C4-2B (cell line): ENCODE results near the gene LRP10.

Source experiments
- H3K27ac ChIP-seq: fragments of 450-650 bp; 2 replicates; pipeline ENCODE4 v1.5.1; 2017
- ZFX ChIP-seq: fragments of 450-650 bp; IDR thresholded peaks from 2 replicates; pipeline ENCODE4 v1.6.1; 2017
- TF ChIP-seq, protein P1 (sequence below): fragments of 450-650 bp; conservative IDR thresholded peaks from 2 replicates; pipeline ENCODE4 v1.5.1; 2017; ENCODE audit warnings: mild to moderate bottlenecking

LRP10 gene

DNA sequence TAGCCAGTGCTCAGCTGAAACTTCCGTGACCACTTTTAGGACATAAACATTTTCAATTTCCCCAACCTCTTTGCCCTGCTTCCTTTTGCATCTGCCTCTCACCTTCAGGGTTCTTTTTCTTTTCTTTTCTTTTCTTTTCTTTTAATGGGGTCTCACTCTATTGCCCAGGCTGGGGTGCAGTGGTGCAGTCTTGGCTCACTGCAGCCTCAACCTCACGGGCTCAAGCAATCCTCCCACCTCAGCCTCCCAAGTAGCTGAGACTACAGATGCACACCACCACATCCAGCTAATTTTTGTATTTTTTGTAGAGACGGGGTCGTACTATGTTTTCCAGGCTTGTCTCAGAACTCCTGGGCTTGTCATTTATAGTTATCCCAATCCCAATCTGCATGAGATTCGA lies 4.7 kb upstream of the LRP10 start:
- no peak overlapping the region for H3K27ac ChIP-seq
- no peak for TF ChIP-seq ZFX
- TF ChIP-seq, protein P1, sequence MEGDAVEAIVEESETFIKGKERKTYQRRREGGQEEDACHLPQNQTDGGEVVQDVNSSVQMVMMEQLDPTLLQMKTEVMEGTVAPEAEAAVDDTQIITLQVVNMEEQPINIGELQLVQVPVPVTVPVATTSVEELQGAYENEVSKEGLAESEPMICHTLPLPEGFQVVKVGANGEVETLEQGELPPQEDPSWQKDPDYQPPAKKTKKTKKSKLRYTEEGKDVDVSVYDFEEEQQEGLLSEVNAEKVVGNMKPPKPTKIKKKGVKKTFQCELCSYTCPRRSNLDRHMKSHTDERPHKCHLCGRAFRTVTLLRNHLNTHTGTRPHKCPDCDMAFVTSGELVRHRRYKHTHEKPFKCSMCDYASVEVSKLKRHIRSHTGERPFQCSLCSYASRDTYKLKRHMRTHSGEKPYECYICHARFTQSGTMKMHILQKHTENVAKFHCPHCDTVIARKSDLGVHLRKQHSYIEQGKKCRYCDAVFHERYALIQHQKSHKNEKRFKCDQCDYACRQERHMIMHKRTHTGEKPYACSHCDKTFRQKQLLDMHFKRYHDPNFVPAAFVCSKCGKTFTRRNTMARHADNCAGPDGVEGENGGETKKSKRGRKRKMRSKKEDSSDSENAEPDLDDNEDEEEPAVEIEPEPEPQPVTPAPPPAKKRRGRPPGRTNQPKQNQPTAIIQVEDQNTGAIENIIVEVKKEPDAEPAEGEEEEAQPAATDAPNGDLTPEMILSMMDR: no peak

DNA sequence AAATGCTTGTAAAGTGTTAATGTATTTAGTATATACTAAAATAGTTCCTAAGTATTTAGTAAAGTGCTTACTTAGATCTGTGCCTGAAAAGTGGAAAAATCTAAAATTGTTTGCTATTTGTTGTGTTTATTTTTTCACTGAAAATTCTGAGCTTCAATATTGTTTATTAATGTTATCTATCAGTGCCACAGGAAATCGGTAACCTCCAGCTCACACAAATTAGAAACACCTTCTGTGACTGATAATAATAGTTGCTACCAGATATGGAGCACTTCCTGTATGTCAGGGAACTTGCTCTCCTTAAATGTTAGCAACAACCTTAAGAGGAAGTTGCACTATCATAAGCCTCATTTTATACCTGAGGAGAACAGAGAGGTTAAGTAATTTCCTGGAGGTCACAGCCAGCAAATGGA lies 723 bp upstream of the LRP10 start:
- no peak overlapping the region for H3K27ac ChIP-seq
- TF ChIP-seq, protein P1: no peak
- no peak for TF ChIP-seq ZFX

DNA sequence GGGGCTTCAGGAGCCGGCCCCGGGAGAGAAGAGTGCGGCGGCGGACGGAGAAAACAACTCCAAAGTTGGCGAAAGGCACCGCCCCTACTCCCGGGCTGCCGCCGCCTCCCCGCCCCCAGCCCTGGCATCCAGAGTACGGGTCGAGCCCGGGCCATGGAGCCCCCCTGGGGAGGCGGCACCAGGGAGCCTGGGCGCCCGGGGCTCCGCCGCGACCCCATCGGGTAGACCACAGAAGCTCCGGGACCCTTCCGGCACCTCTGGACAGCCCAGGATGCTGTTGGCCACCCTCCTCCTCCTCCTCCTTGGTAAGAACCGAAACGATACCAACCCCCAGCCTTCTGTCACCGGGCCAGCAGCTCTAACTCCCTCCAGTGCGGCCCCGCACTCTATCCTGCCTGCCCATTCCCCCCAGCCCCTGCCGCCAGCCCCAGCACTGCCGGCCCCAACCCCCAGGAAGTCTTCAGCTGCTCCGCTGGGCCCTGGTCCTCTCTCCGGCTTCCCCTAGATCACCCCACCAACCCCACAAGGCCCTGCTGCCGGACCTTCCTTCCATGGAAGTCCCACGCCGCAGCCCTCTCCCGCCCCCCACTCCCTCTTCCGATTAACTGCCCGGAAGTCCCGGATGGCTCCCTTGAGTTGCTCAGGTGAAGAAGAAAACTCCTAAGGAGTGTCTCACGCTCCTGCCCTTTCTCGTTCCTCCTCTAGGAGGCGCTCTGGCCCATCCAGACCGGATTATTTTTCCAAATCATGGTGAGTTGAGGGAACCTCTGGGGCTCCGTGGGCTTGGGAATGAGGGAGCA lies 693 bp downstream of the LRP10 start:
- H3K27ac ChIP-seq: peak overlapping the region; percentile 84
- TF ChIP-seq, protein P1: peak; percentile 95
- no peak for TF ChIP-seq ZFX

DNA sequence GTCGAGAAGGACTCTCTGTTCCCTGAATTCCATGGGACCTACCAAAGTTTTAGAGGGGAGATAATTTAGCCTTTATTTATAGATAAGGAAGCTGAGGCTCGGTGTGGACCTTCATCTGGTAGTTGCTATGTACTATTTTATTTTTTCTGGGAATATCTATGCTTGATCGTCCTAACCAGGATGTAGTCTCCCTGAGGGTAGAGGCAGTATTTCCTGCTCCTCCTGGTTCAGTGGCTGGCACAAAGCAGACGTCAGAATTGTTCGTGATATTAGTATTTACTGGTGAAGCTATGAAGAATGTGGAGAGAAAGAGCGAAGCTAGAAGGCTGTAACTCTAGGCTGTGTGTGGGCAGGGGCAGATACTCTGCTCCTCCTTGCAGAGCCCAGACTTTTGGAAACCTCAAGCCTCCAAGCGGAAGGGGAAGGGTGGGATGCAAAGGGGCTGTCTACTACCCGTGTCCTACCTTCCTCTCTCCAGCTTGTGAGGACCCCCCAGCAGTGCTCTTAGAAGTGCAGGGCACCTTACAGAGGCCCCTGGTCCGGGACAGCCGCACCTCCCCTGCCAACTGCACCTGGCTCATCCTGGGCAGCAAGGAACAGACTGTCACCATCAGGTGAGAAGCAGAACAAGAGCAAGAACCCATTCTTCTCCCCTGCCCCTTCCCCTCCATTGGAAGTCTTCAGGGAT lies 1.4 kb downstream of the LRP10 start:
- H3K27ac ChIP-seq: peak overlapping the region; percentile 84
- TF ChIP-seq, protein P1: peak; percentile 73
- TF ChIP-seq ZFX: no peak

DNA sequence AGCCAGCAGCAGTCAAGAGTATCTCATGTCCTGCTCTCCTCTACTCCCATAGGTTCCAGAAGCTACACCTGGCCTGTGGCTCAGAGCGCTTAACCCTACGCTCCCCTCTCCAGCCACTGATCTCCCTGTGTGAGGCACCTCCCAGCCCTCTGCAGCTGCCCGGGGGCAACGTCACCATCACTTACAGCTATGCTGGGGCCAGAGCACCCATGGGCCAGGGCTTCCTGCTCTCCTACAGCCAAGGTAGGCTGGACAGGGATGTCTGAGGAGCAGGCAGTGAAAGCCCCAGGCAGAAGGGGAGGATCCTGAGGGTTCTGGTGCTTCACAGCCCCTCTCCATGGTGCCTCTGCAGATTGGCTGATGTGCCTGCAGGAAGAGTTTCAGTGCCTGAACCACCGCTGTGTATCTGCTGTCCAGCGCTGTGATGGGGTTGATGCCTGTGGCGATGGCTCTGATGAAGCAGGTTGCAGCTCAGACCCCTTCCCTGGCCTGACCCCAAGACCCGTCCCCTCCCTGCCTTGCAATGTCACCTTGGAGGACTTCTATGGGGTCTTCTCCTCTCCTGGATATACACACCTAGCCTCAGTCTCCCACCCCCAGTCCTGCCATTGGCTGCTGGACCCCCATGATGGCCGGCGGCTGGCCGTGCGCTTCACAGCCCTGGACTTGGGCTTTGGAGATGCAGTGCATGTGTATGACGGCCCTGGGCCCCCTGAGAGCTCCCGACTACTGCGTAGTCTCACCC lies 3.6 kb downstream of the LRP10 start:
- no peak overlapping the region for H3K27ac ChIP-seq
- TF ChIP-seq ZFX: no peak
- TF ChIP-seq, protein P1: no peak

DNA sequence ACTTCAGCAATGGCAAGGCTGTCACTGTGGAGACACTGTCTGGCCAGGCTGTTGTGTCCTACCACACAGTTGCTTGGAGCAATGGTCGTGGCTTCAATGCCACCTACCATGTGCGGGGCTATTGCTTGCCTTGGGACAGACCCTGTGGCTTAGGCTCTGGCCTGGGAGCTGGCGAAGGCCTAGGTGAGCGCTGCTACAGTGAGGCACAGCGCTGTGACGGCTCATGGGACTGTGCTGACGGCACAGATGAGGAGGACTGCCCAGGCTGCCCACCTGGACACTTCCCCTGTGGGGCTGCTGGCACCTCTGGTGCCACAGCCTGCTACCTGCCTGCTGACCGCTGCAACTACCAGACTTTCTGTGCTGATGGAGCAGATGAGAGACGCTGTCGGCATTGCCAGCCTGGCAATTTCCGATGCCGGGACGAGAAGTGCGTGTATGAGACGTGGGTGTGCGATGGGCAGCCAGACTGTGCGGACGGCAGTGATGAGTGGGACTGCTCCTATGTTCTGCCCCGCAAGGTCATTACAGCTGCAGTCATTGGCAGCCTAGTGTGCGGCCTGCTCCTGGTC lies 4.3 kb downstream of the LRP10 start:
- no peak overlapping the region for H3K27ac ChIP-seq
- no peak for TF ChIP-seq ZFX
- TF ChIP-seq, protein P1: no peak
